Endodermal cell (in vitro differentiated cells): ENCODE measurements around the gene LEMD3. TPM values are rescaled to one million over a fixed set of nuclear protein-coding genes. Genes with fewer than 3 reads are reported as not detected.

Experiments
- DNase-seq: peaks from one replicate; pipeline ENCODE4 v3.0.0-alpha.2; 2017
- H3K27ac ChIP-seq: 2 replicates; pipeline ENCODE4 v1.5.1; 2013; ENCODE audit warnings: mild to moderate bottlenecking, low read depth, low read length, moderate library complexity
- H3K27me3 ChIP-seq: 2 replicates; pipeline ENCODE4 v1.6.1; 2013; ENCODE audit warnings: mild to moderate bottlenecking, low read length, moderate library complexity; ENCODE audit not compliant: insufficient read depth, control insufficient read depth, poor library complexity, severe bottlenecking
- H3K36me3 ChIP-seq: 2 replicates; pipeline ENCODE4 v1.7.0; 2013; ENCODE audit warnings: mild to moderate bottlenecking, low read length, moderate library complexity; ENCODE audit not compliant: control insufficient read depth, insufficient read depth
- H3K4me1 ChIP-seq: one replicate; pipeline ENCODE4 v1.7.0; 2013; ENCODE audit warnings: low read length; ENCODE audit not compliant: control insufficient read depth, insufficient read depth
- H3K4me3 ChIP-seq: 2 replicates; pipeline ENCODE4 v1.5.1; 2013; ENCODE audit warnings: mild to moderate bottlenecking, low read length, moderate library complexity
- H3K9ac ChIP-seq: 2 replicates; pipeline ENCODE4 v1.6.1; 2013; ENCODE audit warnings: mild to moderate bottlenecking, low read length, moderate library complexity; ENCODE audit not compliant: poor library complexity, severe bottlenecking; ENCODE audit errors: extremely low read depth
- H3K9me3 ChIP-seq: 2 replicates; pipeline ENCODE4 v1.6.1; 2013; ENCODE audit warnings: mild to moderate bottlenecking, low read length, moderate library complexity; ENCODE audit not compliant: control insufficient read depth
- H3K27ac Mint-ChIP-seq: 2 replicates; pipeline ENCODE4 v1.8.0; 2020; ENCODE audit warnings: mixed read lengths
- H3K27me3 Mint-ChIP-seq: 2 replicates; pipeline ENCODE4 v1.8.0; 2021; ENCODE audit warnings: mild to moderate bottlenecking, mixed read lengths; ENCODE audit not compliant: insufficient read depth
- H3K36me3 Mint-ChIP-seq: 2 replicates; pipeline ENCODE4 v1.8.0; 2020; ENCODE audit warnings: low read depth, mixed read lengths
- H3K4me1 Mint-ChIP-seq: 2 replicates; pipeline ENCODE4 v1.8.0; 2020; ENCODE audit warnings: mixed read lengths
- H3K4me3 Mint-ChIP-seq: 2 replicates; pipeline ENCODE4 v1.8.0; 2020; ENCODE audit warnings: mild to moderate bottlenecking, moderate library complexity, mixed read lengths
- H3K9me3 Mint-ChIP-seq: 2 replicates; pipeline ENCODE4 v1.8.0; 2020; ENCODE audit warnings: mild to moderate bottlenecking, mixed read lengths
- WGBS, 2 experiments: methylation state at CpG; one replicate each; pipeline versions ENCODE4 v1.1.5 to v1.1.7; 2013; ENCODE audit warnings: missing lambda C conversion rate in 2 of 2, mixed read lengths in 1 of 2; ENCODE audit not compliant: insufficient coverage in 1 of 2, insufficient read length in 1 of 2; 5-methylcytosine and 5-hydroxymethylcytosine counted together
- total RNA-seq, 2 donors: library from RNA; stranded (reverse); fragmentation: NEBNext Ultra II Directional in 1 of 2; extraction: Animal tissue kit (Norgen Biotek cat#: 25700) in 1 of 2; gene quantifications; 2 replicates in 1 of 2; 3 replicates in 1 of 2; pipeline ENCODE4 v1.2.1, GENCODE V29; 2021
- TF ChIP-seq, protein P1 (sequence below): fragments of 200-600 bp; sonication (generic); conservative IDR thresholded peaks from 2 replicates; pipeline ENCODE4 v1.5.0; 2021; ENCODE audit warnings: antibody characterized with exemption, mild to moderate bottlenecking

Gene LEMD3
- total RNA-seq, 2 donors from 2014 or later: 35.8 to 37.3 TPM

DNA sequence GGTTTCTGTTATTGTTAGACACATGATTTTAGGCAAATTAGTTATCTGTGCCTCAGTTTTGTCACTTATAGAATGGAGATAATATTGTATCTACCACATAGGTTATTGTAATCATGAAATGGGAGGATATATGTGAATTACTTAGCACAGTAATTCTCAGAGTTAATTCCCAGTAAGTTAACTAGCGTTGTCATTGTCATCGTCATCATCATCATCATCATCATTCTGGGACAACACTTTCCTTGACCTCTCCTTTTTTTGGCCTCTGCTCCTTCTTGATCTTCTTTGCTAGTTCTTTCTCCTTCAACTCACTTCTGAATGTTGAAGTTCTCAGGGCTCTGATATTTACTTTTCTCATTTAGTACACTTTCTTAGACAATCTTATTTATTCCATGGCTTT, 122.9 kb downstream of the LEMD3 start:
- DNase-seq: no peak
- Histone ChIP-seq H3K4me1 (no peaks in the 10 kb centered on the region), H3K36me3 (no peaks in the 10 kb centered on the region), H3K9me3 (no peaks in the 10 kb centered on the region), H3K27ac (no peak overlapping the region), H3K9ac (no peak overlapping the region), H3K27me3 (no peaks in the 10 kb centered on the region), H3K4me3 (no peak overlapping the region)
- TF ChIP-seq, protein P1, sequence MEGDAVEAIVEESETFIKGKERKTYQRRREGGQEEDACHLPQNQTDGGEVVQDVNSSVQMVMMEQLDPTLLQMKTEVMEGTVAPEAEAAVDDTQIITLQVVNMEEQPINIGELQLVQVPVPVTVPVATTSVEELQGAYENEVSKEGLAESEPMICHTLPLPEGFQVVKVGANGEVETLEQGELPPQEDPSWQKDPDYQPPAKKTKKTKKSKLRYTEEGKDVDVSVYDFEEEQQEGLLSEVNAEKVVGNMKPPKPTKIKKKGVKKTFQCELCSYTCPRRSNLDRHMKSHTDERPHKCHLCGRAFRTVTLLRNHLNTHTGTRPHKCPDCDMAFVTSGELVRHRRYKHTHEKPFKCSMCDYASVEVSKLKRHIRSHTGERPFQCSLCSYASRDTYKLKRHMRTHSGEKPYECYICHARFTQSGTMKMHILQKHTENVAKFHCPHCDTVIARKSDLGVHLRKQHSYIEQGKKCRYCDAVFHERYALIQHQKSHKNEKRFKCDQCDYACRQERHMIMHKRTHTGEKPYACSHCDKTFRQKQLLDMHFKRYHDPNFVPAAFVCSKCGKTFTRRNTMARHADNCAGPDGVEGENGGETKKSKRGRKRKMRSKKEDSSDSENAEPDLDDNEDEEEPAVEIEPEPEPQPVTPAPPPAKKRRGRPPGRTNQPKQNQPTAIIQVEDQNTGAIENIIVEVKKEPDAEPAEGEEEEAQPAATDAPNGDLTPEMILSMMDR: no peak
- Mint-ChIP-seq H3K27ac (no peak overlapping the region), H3K4me1 (peaks cover 4% of the 10 kb centered on the region), H3K9me3 (no peaks in the 10 kb centered on the region), H3K27me3 (peaks cover 2% of the 10 kb centered on the region), H3K36me3 (no peaks in the 10 kb centered on the region), H3K4me3 (no peak overlapping the region)
- 94 to 100% methylated on average over 2 of the region's 2 CpGs for WGBS, 2 experiments

DNA sequence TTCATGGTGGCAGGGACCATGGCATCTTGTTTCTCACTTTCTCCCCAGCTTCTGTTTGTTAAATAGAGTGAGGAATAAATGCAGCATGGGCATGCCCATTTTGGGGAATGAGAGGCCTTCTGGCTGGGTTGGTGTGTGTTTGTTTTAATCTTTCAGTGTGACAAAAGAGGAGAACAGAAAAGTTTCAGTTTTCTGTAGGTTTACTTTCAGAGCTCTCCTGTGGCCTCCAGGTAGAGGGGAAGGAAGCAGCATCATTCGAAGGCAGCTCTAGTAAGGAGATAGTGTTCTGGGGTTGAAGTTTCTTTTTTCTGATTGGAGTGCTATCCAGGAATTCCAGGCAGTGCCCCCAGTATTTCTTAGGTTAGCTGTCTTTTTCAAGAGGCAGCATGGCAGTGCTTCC, 124.4 kb downstream of the LEMD3 start:
- H3K27ac Mint-ChIP-seq: no peak overlapping the region
- H3K36me3 Mint-ChIP-seq: no peaks in the 10 kb centered on the region

DNA sequence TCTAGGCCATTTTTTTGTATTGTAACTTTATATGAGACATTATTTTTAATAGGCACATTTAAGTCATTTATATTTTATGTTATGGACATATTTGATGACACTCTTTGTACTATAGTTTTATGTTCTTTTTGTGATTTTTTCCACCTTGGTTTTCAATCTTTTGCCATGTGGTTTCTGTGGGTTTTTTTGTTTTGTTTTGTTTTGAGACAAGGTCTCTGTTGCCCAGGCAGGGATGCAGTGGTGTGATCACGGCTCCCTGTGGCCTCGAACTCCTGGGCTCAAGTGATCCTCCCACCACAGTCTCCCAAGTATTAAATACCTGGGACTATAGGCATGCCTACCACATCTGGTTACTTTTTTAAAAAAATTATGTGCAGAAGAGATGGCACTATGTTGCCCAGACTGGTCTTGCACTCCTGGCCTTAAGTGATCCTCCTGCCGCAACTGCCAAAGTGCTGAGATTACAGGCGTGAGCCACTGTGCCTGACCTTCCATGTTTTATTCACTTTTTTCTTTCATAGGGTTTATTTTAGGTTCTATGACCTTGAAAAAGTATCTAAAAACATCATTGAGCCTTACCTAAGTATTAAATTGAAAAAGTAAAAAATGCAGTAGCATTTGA, 125.4 kb downstream of the LEMD3 start:
- no peak overlapping the region for H3K27ac Mint-ChIP-seq
- H3K9ac ChIP-seq: no peak overlapping the region

More for the DNA sequence above, 124.4 kb downstream of the LEMD3 start:
- H3K9ac ChIP-seq: no peak overlapping the region
- 80 to 100% methylated on average over 1 of the region's 1 CpG for WGBS, 2 experiments
- H3K4me1 ChIP-seq: no peaks in the 10 kb centered on the region
- Mint-ChIP-seq H3K4me3 (no peak overlapping the region), H3K27me3 (peaks cover 2% of the 10 kb centered on the region), H3K9me3 (no peaks in the 10 kb centered on the region), H3K4me1 (no peaks in the 10 kb centered on the region)
- no peak overlapping the region for H3K4me3 ChIP-seq
- DNase-seq: no peak
- H3K36me3 ChIP-seq: no peaks in the 10 kb centered on the region
- no peak overlapping the region for H3K27ac ChIP-seq
- H3K9me3 ChIP-seq: no peaks in the 10 kb centered on the region
- TF ChIP-seq, protein P1: no peak
- no peaks in the 10 kb centered on the region for H3K27me3 ChIP-seq

More for the DNA sequence above, 125.4 kb downstream of the LEMD3 start:
- Histone ChIP-seq H3K9me3 (no peaks in the 10 kb centered on the region), H3K36me3 (no peaks in the 10 kb centered on the region), H3K27me3 (no peaks in the 10 kb centered on the region), H3K4me1 (no peaks in the 10 kb centered on the region), H3K4me3 (no peak overlapping the region), H3K27ac (no peak overlapping the region)
- H3K36me3 Mint-ChIP-seq: no peaks in the 10 kb centered on the region
- H3K4me1 Mint-ChIP-seq: no peaks in the 10 kb centered on the region
- DNase-seq: no peak
- no peaks in the 10 kb centered on the region for H3K9me3 Mint-ChIP-seq
- 90 to 96% methylated on average over 2 to 4 of the region's 4 CpGs for WGBS, 2 experiments
- H3K4me3 Mint-ChIP-seq: no peak overlapping the region
- H3K27me3 Mint-ChIP-seq: peaks cover 2% of the 10 kb centered on the region
- TF ChIP-seq, protein P1: no peak
